Measurements from ENCODE around the gene CSNK2B.

DNA sequence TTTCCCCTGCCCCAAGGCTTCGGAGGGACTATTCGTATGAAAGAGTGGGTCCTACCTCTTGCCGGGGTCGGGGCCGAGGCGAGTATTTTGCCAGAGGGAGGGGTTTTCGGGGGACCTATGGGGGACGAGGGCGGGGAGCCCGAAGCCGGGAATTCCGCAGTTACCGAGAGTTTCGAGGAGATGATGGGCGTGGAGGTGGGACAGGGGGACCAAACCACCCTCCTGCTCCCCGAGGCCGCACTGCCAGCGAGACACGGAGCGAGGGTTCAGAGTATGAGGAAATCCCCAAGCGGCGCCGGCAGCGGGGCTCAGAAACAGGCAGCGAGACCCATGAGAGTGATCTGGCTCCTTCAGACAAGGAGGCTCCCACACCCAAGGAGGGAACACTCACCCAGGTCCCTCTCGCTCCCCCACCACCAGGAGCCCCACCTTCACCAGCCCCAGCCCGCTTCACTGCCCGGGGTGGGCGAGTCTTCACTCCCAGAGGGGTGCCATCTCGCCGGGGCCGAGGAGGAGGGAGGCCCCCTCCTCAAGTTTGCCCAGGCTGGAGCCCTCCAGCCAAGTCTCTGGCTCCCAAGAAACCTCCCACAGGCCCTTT is 34.1 kb upstream of the CSNK2B start:
- TF ChIP-seq, protein P1, sequence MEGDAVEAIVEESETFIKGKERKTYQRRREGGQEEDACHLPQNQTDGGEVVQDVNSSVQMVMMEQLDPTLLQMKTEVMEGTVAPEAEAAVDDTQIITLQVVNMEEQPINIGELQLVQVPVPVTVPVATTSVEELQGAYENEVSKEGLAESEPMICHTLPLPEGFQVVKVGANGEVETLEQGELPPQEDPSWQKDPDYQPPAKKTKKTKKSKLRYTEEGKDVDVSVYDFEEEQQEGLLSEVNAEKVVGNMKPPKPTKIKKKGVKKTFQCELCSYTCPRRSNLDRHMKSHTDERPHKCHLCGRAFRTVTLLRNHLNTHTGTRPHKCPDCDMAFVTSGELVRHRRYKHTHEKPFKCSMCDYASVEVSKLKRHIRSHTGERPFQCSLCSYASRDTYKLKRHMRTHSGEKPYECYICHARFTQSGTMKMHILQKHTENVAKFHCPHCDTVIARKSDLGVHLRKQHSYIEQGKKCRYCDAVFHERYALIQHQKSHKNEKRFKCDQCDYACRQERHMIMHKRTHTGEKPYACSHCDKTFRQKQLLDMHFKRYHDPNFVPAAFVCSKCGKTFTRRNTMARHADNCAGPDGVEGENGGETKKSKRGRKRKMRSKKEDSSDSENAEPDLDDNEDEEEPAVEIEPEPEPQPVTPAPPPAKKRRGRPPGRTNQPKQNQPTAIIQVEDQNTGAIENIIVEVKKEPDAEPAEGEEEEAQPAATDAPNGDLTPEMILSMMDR (IDR thresholded peaks at IDR 0.05), result no peak
- no peak for TF ChIP-seq POLR2A (IDR thresholded peaks at IDR 0.05)
- TF ChIP-seq POLR2AphosphoS5 (IDR thresholded peaks at IDR 0.05), result no peak
